HG02870 (cell line): ENCODE measurements around the gene NSG2.

Experiments used
- ATAC-seq: cut with Tn5 transposase; IDR thresholded peaks from one replicate; pipeline ENCODE4 v1.9.1; 2021; ENCODE audit warnings: mild to moderate bottlenecking, moderate library complexity; ENCODE audit not compliant: unreplicated experiment

NSG2 gene

GRCh38 chr5:174058433-174059122, 13.1 kb downstream of the NSG2 start:
- ATAC-seq = no peak

GRCh38 chr5:174059247-174059646, 13.7 kb downstream of the NSG2 start:
- no peak for ATAC-seq

GRCh38 chr5:174063082-174063756, 17.7 kb downstream of the NSG2 start:
- no peak for ATAC-seq

GRCh38 chr5:174064171-174064570, 18.7 kb downstream of the NSG2 start:
- no peak for ATAC-seq

GRCh38 chr5:174065528-174066197, 20.2 kb downstream of the NSG2 start:
- no peak for ATAC-seq

GRCh38 chr5:174067499-174067898, 22.0 kb downstream of the NSG2 start:
- ATAC-seq = no peak

- no peak for ATAC-seq
Measured at GRCh38 chr5:174071484-174071883, 26.0 kb downstream of the NSG2 start.

GRCh38 chr5:174073122-174073660, 27.7 kb downstream of the NSG2 start:
- ATAC-seq = no peak

GRCh38 chr5:174074369-174074768, 28.9 kb downstream of the NSG2 start:
- ATAC-seq = no peak

- ATAC-seq = no peak
Measured at GRCh38 chr5:174078416-174078815, 32.9 kb downstream of the NSG2 start.

- ATAC-seq = no peak
Measured at GRCh38 chr5:174082286-174082685, 36.8 kb downstream of the NSG2 start.

- no peak for ATAC-seq
Measured at GRCh38 chr5:174083056-174083827, 37.7 kb downstream of the NSG2 start.

- ATAC-seq = no peak
Measured at GRCh38 chr5:174084691-174085154, 39.2 kb downstream of the NSG2 start.

GRCh38 chr5:174086751-174087150, 41.2 kb downstream of the NSG2 start:
- no peak for ATAC-seq

GRCh38 chr5:174087783-174088182, 42.3 kb downstream of the NSG2 start:
- no peak for ATAC-seq

GRCh38 chr5:174090129-174090528, 44.6 kb downstream of the NSG2 start:
- ATAC-seq = no peak

- ATAC-seq = no peak
Measured at GRCh38 chr5:174093123-174093522, 47.6 kb downstream of the NSG2 start.

- no peak for ATAC-seq
Measured at GRCh38 chr5:174094857-174095606, 49.5 kb downstream of the NSG2 start.

- no peak for ATAC-seq
Measured at GRCh38 chr5:174096619-174097018, 51.1 kb downstream of the NSG2 start.

- ATAC-seq = no peak
Measured at GRCh38 chr5:174097486-174098185, 52.1 kb downstream of the NSG2 start.
